ENCODE data around the gene GLI1. TPM values are rescaled to one million over a fixed set of nuclear protein-coding genes. Genes with fewer than 3 reads are reported as not detected.
"Not testable (repeated sequence)": the region's sequence is repeated elsewhere in the genome, so short reads cannot be mapped to it uniquely, and the experiment has no call there.

The GLI1 gene
- total RNA-seq, 1 donor from 2014 or later, result 0.83 TPM

- no peak for DNase-seq (ENCODE audit: low spot score)
- intact Hi-C loops (cut with DNase I), result no loop called here
These were observed 53.7 kb downstream of the GLI1 start for GRCh38 chr12:57513266-57513665.

GRCh38 chr12:57513677-57514076 lies 54.1 kb downstream of the GLI1 start:
- intact Hi-C loops (cut with DNase I), result not testable (repeated sequence)

GRCh38 chr12:57514246-57514645 lies 54.7 kb downstream of the GLI1 start:
- intact Hi-C loops (cut with DNase I); DNase-seq (ENCODE audit: low spot score): not testable (repeated sequence)

More at GRCh38 chr12:57513677-57514076, 54.1 kb downstream of the GLI1 start:
- not testable (repeated sequence) for DNase-seq (ENCODE audit: low spot score)

GRCh38 chr12:57514720-57515407 lies 55.3 kb downstream of the GLI1 start:
- intact Hi-C loops (cut with DNase I), result no loop called here
- DNase-seq (ENCODE audit: low spot score), result no peak

- intact Hi-C loops (cut with DNase I), result no loop called here
- no peak for DNase-seq (ENCODE audit: low spot score)
These were observed 55.9 kb downstream of the GLI1 start for GRCh38 chr12:57515408-57515933.

- no peak for DNase-seq (ENCODE audit: low spot score)
- intact Hi-C loops (cut with DNase I), result no loop called here
These were observed 56.5 kb downstream of the GLI1 start for GRCh38 chr12:57515934-57516541.

- intact Hi-C loops (cut with DNase I), result no loop called here
These were observed 57.1 kb downstream of the GLI1 start for GRCh38 chr12:57516617-57517153.

GRCh38 chr12:57517187-57517586 lies 57.6 kb downstream of the GLI1 start:
- no peak for DNase-seq (ENCODE audit: low spot score)
- intact Hi-C loops (cut with DNase I), result no loop called here

More at GRCh38 chr12:57516617-57517153, 57.1 kb downstream of the GLI1 start:
- no peak for DNase-seq (ENCODE audit: low spot score)

GRCh38 chr12:57517718-57518117 lies 58.1 kb downstream of the GLI1 start:
- DNase-seq (ENCODE audit: low spot score); intact Hi-C loops (cut with DNase I): not testable (repeated sequence)

- intact Hi-C loops (cut with DNase I), result no loop called here
- no peak for DNase-seq (ENCODE audit: low spot score)
These were observed 58.8 kb downstream of the GLI1 start for GRCh38 chr12:57518176-57518919.

- no peak for DNase-seq (ENCODE audit: low spot score)
- intact Hi-C loops (cut with DNase I), result no loop called here
These were observed 59.6 kb downstream of the GLI1 start for GRCh38 chr12:57518920-57519795.

- intact Hi-C loops (cut with DNase I), result loop anchor here (5.0 kb wide), 2 partner anchors 32 to 173 kb away; partner anchors contain the start of genes MARS1 and OS9
These were observed 60.1 kb downstream of the GLI1 start for GRCh38 chr12:57519796-57520052.

GRCh38 chr12:57520053-57520818 lies 60.7 kb downstream of the GLI1 start, which contains the start of gene DDIT3:
TSS of gene DDIT3 (minus strand) at chr12:57520514. CDS start at chr12:57517406, 3,108 bp downstream.
- intact Hi-C loops (cut with DNase I), result loop anchor here (5.0 kb wide), 2 partner anchors 33 to 172 kb away; partner anchors contain the start of genes MARS1 and OS9

More at GRCh38 chr12:57519796-57520052, 60.1 kb downstream of the GLI1 start:
- DNase-seq (ENCODE audit: low spot score), result no peak

GRCh38 chr12:57521525-57522010 lies 62.0 kb downstream of the GLI1 start:
- no peak for DNase-seq (ENCODE audit: low spot score)
- intact Hi-C loops (cut with DNase I), result loop anchor here (2.0 to 5.0 kb wide), 3 partner anchors 25 to 171 kb away; partner anchors contain the start of genes DCTN2, MARS1 and OS9

More at GRCh38 chr12:57520053-57520818, 60.7 kb downstream of the GLI1 start, which contains the start of gene DDIT3:
- peak; percentile 100 for DNase-seq (ENCODE audit: low spot score)

All from cardiac septum (tissue), 1 donor.